ACHN (cell line): ENCODE data around the gene EIF3L.

Experiments used
- DNase-seq: peaks from one replicate; pipeline ENCODE4 v3.0.0-alpha.2; 2015
- in situ Hi-C: cut with HindIII; loops from 2 replicates; pipeline ENCODE4 v1.10.0; 2017; ENCODE audit warnings: low sequenced_read_pairs, low pct_ligation_motif_present, low pct_unique_long_range_greater_than_20kb

Gene EIF3L

GRCh38 chr22:37894939-37895670, 45.9 kb downstream of the EIF3L start:
- DNase-seq = no peak
- in situ Hi-C loops = no loop called here

DNA sequence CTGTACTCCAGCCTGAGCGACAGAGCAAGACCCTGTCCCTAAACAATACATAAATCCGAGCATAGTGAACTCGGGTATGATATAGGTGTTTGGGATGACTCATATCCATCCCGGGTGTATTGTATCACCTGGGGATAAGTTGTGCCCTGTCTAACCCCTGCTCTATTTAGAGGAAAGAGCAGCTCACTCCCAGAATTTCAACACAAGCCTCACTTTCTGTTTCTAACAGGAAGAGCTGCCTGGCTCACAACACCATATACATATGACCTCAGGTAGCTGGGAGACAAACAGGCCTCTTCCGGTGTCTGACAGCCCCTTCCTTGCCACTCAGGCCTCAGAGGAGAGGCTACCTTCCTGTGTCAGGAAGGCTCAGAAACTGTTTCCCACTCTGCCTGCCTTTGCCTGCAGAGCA, 47.0 kb downstream of the EIF3L start:
- DNase-seq = no peak
- in situ Hi-C loops = no loop called here

DNA sequence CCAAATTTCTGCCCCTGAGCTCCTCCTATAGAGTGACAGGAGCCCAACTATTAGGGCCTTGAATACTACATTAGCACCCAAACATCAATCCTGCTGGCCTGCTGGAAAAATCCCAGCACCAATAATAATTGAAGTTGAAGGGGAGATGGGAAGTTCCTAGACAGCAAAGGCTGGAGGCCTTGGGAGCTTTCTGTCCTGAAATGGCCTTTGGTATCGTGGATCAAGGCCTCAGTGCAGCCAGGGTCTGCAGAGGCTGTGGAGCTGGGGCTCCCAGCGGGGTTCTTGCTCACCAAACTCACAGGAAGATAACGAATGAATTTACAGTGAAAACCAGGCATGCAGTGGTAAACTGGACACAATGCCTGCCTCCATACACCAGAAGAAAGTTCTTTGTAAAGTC, 47.7 kb downstream of the EIF3L start:
- no peak for DNase-seq
- in situ Hi-C loops = no loop called here

- DNase-seq = no peak
- in situ Hi-C loops = no loop called here
Observed at GRCh38 chr22:37897807-37898206, 48.6 kb downstream of the EIF3L start.

DNA sequence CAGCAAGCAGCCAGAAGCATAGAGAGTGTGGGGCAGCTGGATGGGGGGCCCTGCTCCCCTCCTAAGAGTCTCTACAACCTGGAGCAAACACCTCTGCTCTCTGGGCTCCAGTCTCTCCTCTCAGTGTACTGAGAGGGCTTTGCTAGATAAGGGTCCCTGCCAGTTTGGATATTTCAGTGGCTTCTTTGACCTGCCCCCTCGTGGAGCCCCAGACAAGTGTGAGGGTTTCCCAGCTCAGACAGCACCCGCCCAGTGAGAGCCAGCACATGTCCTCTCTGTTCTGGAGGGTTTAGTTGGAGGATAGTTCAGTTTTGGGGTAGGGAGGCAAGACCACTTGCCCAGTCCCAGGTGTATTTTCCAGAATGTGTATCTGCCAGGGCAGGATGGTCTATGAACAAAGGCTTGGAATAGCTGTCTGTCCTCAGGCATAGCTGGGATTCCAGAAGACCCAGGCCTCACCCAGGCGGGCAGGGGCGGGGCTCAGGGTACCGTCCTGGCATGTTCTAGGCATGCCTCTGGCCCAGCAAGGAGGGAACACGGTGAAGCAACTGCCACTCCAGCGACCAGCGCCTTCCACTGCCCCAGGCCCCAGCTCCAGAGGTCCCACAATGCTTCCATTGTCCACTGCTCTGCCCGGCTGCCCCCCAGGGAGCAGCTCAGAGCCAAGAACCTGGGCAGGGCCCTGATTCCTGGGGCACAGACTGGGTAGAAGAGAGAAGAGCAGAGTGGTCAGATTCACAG, 49.4 kb downstream of the EIF3L start:
- DNase-seq = no peak
- in situ Hi-C loops = no loop called here

GRCh38 chr22:37904572-37905533, 55.6 kb downstream of the EIF3L start:
- in situ Hi-C loops = no loop called here
- peak; percentile 94 for DNase-seq

GRCh38 chr22:37905534-37906363, 56.5 kb downstream of the EIF3L start, which contains the start of gene MICALL1:
MICALL1 (plus strand) TSS chr22:37906297; CDS start chr22:37906423, 126 bp downstream.
- in situ Hi-C loops = no loop called here
- peak; percentile 85 for DNase-seq

GRCh38 chr22:37906364-37907008, 57.3 kb downstream of the EIF3L start:
- peak; percentile 19 for DNase-seq
- in situ Hi-C loops = no loop called here

- in situ Hi-C loops = no loop called here
- DNase-seq = no peak
Observed at GRCh38 chr22:37907036-37907954, 58.1 kb downstream of the EIF3L start.

DNA sequence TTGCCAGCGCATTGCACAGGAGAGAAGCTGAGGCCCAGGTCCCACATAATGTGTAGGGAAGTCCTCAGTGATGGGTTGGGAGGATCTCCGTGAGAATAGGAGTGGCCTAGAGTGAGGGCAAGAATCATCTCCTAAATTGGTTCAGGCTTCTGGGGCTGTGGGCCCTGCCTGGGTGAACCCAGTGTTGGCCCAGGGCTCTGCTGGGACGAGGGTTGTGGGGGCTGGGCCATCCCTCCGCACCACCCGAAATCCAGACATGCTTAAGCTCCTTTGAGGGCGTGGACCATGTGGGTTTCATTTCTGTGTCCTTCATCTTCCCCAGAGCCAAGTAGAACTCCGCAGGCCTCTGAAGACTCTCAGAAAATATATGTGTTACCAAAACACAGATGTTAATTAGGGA, 60.5 kb downstream of the EIF3L start:
- DNase-seq = no peak
- in situ Hi-C loops = no loop called here

GRCh38 chr22:37910890-37911672, 61.9 kb downstream of the EIF3L start:
- no peak for DNase-seq
- in situ Hi-C loops = no loop called here

DNA sequence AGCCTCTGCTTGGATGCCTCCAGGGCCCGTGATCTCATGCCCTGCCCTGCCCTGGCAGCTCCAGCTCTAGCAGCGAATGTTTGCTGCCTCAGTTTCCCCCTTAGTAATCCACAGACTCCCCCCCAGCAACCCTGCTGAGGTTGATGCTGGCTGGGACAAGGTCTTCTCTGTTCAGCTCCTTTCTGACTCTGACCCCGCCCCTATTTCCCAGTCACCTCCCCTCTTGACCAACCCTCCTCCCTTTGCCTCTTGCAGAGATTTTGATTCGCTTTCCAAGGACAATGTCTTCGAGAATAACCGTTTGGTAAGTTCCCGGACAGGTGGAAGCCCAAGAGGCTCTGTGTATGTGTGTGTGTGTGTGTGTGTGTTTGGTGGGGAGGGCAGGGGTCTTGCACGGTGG, 62.5 kb downstream of the EIF3L start:
- in situ Hi-C loops = no loop called here
- DNase-seq = no peak

DNA sequence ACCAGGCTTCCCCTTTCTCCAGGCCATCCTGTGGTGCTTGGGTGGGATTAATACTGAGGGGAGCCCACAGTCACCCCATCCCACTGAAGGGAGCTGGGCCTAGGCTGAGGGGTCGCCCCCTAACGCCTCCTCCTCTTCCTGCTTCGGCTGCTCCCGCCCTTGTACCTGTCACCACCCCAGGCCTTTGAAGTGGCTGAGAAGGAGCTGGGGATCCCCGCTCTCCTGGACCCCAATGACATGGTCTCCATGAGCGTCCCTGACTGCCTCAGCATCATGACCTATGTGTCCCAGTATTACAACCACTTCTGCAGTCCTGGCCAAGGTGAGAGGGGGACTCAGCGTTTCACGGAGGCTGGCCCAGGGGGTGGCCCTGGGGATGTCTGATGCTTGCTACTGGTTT, 63.0 kb downstream of the EIF3L start:
- in situ Hi-C loops = no loop called here

GRCh38 chr22:37913233-37913721, 64.1 kb downstream of the EIF3L start:
- DNase-seq = no peak
- in situ Hi-C loops = no loop called here

More for the DNA sequence above, 63.0 kb downstream of the EIF3L start:
- DNase-seq = no peak

- no peak for DNase-seq
- in situ Hi-C loops = no loop called here
Observed at GRCh38 chr22:37916311-37916710, 67.1 kb downstream of the EIF3L start.
